NCI-H226 (cell line): Measurements from ENCODE around the gene PRKCZ.

Experiments used
- DNase-seq: peaks from one replicate; pipeline ENCODE4 v3.0.0-alpha.2; 2015

The PRKCZ gene

GRCh38 chr1:2199042-2199810, 149.0 kb downstream of the PRKCZ start:
- peak; percentile 88 for DNase-seq

GRCh38 chr1:2200308-2200943, 150.2 kb downstream of the PRKCZ start:
- DNase-seq: no peak

GRCh38 chr1:2201062-2201461, 150.9 kb downstream of the PRKCZ start:
- no peak for DNase-seq

GRCh38 chr1:2202008-2202575, 151.9 kb downstream of the PRKCZ start:
- no peak for DNase-seq

- no peak for DNase-seq
Observed at GRCh38 chr1:2202843-2203601, 152.8 kb downstream of the PRKCZ start.

- no peak for DNase-seq
Observed at GRCh38 chr1:2203671-2204414, 153.6 kb downstream of the PRKCZ start.

GRCh38 chr1:2204415-2205190, 154.4 kb downstream of the PRKCZ start:
- DNase-seq: peak; percentile 38

- DNase-seq: peak; percentile 63
Observed at GRCh38 chr1:2205191-2205952, 155.2 kb downstream of the PRKCZ start.

GRCh38 chr1:2206813-2207487, 156.7 kb downstream of the PRKCZ start:
- DNase-seq: no peak

GRCh38 chr1:2208309-2209239, 158.4 kb downstream of the PRKCZ start:
- peak; percentile 78 for DNase-seq

GRCh38 chr1:2209400-2210083, 159.3 kb downstream of the PRKCZ start:
- no peak for DNase-seq

- no peak for DNase-seq
Observed at GRCh38 chr1:2210084-2210653, 160.0 kb downstream of the PRKCZ start.

- DNase-seq: no peak
Observed at GRCh38 chr1:2210786-2211185, 160.6 kb downstream of the PRKCZ start.

- DNase-seq: no peak
Observed at GRCh38 chr1:2212274-2212531, 162.0 kb downstream of the PRKCZ start.

GRCh38 chr1:2212532-2213491, 162.6 kb downstream of the PRKCZ start:
- DNase-seq: peak; percentile 92

- DNase-seq: no peak
Observed at GRCh38 chr1:2213576-2214505, 163.6 kb downstream of the PRKCZ start.
